HT1080 (cell line): ENCODE measurements around the gene PAOX. TPM values are rescaled to one million over a fixed set of nuclear protein-coding genes. Genes with fewer than 3 reads are reported as not detected.
"Not testable (repeated sequence)": the region's sequence is repeated elsewhere in the genome, so short reads cannot be mapped to it uniquely, and the experiment has no call there.

Experiments
- DNase-seq: peaks from one replicate; pipeline ENCODE4 v3.0.0-alpha.2; 2015; ENCODE audit warnings: low read depth
- total RNA-seq: library from RNA; depleted of rRNA; stranded (reverse); fragments of >200 nt; shearing (Covaris generic); gene quantifications from 2 replicates; pipeline ENCODE4 v1.2.3, GENCODE V29; 2014

Gene PAOX
- total RNA-seq, 1 experiment from 2014 or later = 0.43 TPM

GRCh38 chr10:133364645-133365431 lies 14.2 kb upstream of the PAOX start:
- no peak for DNase-seq

- DNase-seq = no peak
Measured at GRCh38 chr10:133365461-133366129, 13.5 kb upstream of the PAOX start.

- DNase-seq = no peak
Measured at GRCh38 chr10:133366130-133366478, 13.0 kb upstream of the PAOX start.

- no peak for DNase-seq
Measured at GRCh38 chr10:133366751-133367150, 12.3 kb upstream of the PAOX start.

GRCh38 chr10:133367461-133367860 lies 11.6 kb upstream of the PAOX start:
- not testable (repeated sequence) for DNase-seq

- no peak for DNase-seq
Measured at GRCh38 chr10:133368153-133368552, 10.9 kb upstream of the PAOX start.

GRCh38 chr10:133370030-133370786 lies 8.9 kb upstream of the PAOX start:
- DNase-seq = no peak

- DNase-seq = no peak
Measured at GRCh38 chr10:133372507-133372906, 6.6 kb upstream of the PAOX start.

- DNase-seq = peak; percentile 85
Measured at GRCh38 chr10:133373174-133374090, 5.6 kb upstream of the PAOX start, which contains the start of gene ECHS1. Gene ECHS1 (minus strand): TSS chr10:133373354. CDS start chr10:133373333, 21 bp downstream.

GRCh38 chr10:133375357-133376115 lies 3.5 kb upstream of the PAOX start:
- no peak for DNase-seq

GRCh38 chr10:133376183-133376582 lies 2.9 kb upstream of the PAOX start:
- not testable (repeated sequence) for DNase-seq

GRCh38 chr10:133377025-133377817 lies 1.8 kb upstream of the PAOX start:
- no peak for DNase-seq

GRCh38 chr10:133377818-133378250 lies 1.2 kb upstream of the PAOX start:
- no peak for DNase-seq

- DNase-seq = peak; percentile 36
Measured at GRCh38 chr10:133378251-133379096, 588 bp upstream of the PAOX start.

GRCh38 chr10:133379801-133380666 lies 972 bp downstream of the PAOX start:
- no peak for DNase-seq

- no peak for DNase-seq
Measured at GRCh38 chr10:133381036-133381435, 2.0 kb downstream of the PAOX start.

GRCh38 chr10:133383551-133383950 lies 4.5 kb downstream of the PAOX start:
- no peak for DNase-seq
